HUES64 (cell line): ENCODE data around the gene C16orf96.

Experiments used
- H3K27ac ChIP-seq: 2 replicates; pipeline ENCODE4 v1.7.0; 2013; ENCODE audit warnings: low read depth, low read length, inconsistent platforms
- H3K27me3 ChIP-seq: 2 replicates; pipeline ENCODE4 v1.6.1; 2013; ENCODE audit warnings: mild to moderate bottlenecking, low read length; ENCODE audit not compliant: insufficient read depth
- H3K36me3 ChIP-seq: 2 replicates; pipeline ENCODE4 v1.6.1; 2013; ENCODE audit warnings: mild to moderate bottlenecking, low read length; ENCODE audit not compliant: insufficient read depth
- H3K4me1 ChIP-seq: 2 replicates; pipeline ENCODE4 v1.6.1; 2013; ENCODE audit warnings: mild to moderate bottlenecking, low read length, moderate library complexity; ENCODE audit not compliant: insufficient read depth
- H3K4me3 ChIP-seq: 2 replicates; pipeline ENCODE4 v1.5.1; 2013; ENCODE audit warnings: mild to moderate bottlenecking, low read length, moderate library complexity
- H3K9ac ChIP-seq: 2 replicates; pipeline ENCODE4 v1.6.1; 2013; ENCODE audit warnings: mild to moderate bottlenecking, low read depth, low read length
- H3K9me3 ChIP-seq: 2 replicates; pipeline ENCODE4 v1.6.1; 2013; ENCODE audit warnings: low read depth, low read length; ENCODE audit not compliant: insufficient read depth
- WGBS: fragments of 150-250, 120-280 bp; methylation state at CpG from one replicate; pipeline ENCODE4 v1.1.7; 2013; ENCODE audit warnings: missing lambda C conversion rate; 5-methylcytosine and 5-hydroxymethylcytosine counted together

The C16orf96 gene

GRCh38 chr16:4525634-4526277 lies 30.4 kb upstream of the C16orf96 start:
- no peaks in the 10 kb centered on the region for H3K36me3 ChIP-seq
- WGBS, result 90% methylated on average over 12 of the region's 13 CpGs
- H3K27me3 ChIP-seq, result no peaks in the 10 kb centered on the region
- H3K4me3 ChIP-seq, result no peak overlapping the region
- H3K9me3 ChIP-seq, result no peaks in the 10 kb centered on the region
- H3K4me1 ChIP-seq, result peaks cover 30% of the 10 kb centered on the region
- H3K9ac ChIP-seq, result no peak overlapping the region
- H3K27ac ChIP-seq, result no peak overlapping the region

- H3K36me3 ChIP-seq, result peaks cover 13% of the 10 kb centered on the region; the same call in 1 of the 2 replicates
- 22% methylated on average over 16 of the region's 16 CpGs for WGBS
- 0 out of 2 replicates have a peak overlapping the region, but pooled peaks have one; percentile 3 for H3K4me3 ChIP-seq
- no peaks in the 10 kb centered on the region for H3K27me3 ChIP-seq
- H3K9ac ChIP-seq, result peak overlapping the region; percentile 37
- H3K4me1 ChIP-seq, result peaks cover 15% of the 10 kb centered on the region
- no peaks in the 10 kb centered on the region for H3K9me3 ChIP-seq
- H3K27ac ChIP-seq, result peak overlapping the region; percentile 79
These were observed 26.8 kb upstream of the C16orf96 start for GRCh38 chr16:4529085-4530060.

DNA sequence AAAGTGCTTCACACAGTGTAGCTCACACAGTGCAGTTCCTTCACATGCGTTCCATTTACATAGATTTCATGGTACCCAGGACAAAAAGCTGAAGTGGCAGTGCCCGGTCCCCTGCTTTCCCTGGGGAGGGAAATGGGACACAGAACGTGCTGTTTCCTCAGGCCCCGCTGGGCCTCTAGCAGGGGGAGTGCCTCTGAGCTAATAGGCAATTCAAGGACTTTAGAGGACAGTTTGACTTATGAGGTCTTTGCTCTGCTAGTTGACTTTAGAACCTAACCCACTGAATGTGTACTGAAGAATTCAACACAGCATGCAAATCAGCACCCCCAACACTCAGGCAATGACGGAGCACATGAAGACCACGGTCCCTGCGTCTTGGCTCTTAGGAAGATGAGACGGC lies 24.3 kb upstream of the C16orf96 start:
- H3K4me3 ChIP-seq, result no peak overlapping the region
- peaks cover 13% of the 10 kb centered on the region; the same call in 1 of the 2 replicates for H3K36me3 ChIP-seq
- peaks cover 20% of the 10 kb centered on the region for H3K4me1 ChIP-seq
- H3K27ac ChIP-seq, result no peak overlapping the region
- H3K27me3 ChIP-seq, result no peaks in the 10 kb centered on the region
- no peak overlapping the region for H3K9ac ChIP-seq
- WGBS, result 89% methylated on average over 8 of the region's 8 CpGs
- no peaks in the 10 kb centered on the region for H3K9me3 ChIP-seq

- H3K36me3 ChIP-seq, result peaks cover 13% of the 10 kb centered on the region; the same call in 1 of the 2 replicates
- H3K27ac ChIP-seq, result no peak overlapping the region
- H3K4me1 ChIP-seq, result peaks cover 24% of the 10 kb centered on the region
- H3K9me3 ChIP-seq, result no peaks in the 10 kb centered on the region
- WGBS, result 94% methylated on average over 10 of the region's 10 CpGs
- no peaks in the 10 kb centered on the region for H3K27me3 ChIP-seq
- no peak overlapping the region for H3K9ac ChIP-seq
- no peak overlapping the region for H3K4me3 ChIP-seq
These were observed 23.9 kb upstream of the C16orf96 start for GRCh38 chr16:4532238-4532637.

- no peak overlapping the region for H3K27ac ChIP-seq
- peaks cover 24% of the 10 kb centered on the region for H3K4me1 ChIP-seq
- 92% methylated on average over 6 of the region's 6 CpGs for WGBS
- H3K9ac ChIP-seq, result no peak overlapping the region
- H3K27me3 ChIP-seq, result peaks cover 3% of the 10 kb centered on the region; the same call in 1 of the 2 replicates
- no peak overlapping the region for H3K4me3 ChIP-seq
- no peaks in the 10 kb centered on the region for H3K9me3 ChIP-seq
- H3K36me3 ChIP-seq, result peaks cover 13% of the 10 kb centered on the region; the same call in 1 of the 2 replicates
These were observed 22.6 kb upstream of the C16orf96 start for GRCh38 chr16:4533490-4533889.

DNA sequence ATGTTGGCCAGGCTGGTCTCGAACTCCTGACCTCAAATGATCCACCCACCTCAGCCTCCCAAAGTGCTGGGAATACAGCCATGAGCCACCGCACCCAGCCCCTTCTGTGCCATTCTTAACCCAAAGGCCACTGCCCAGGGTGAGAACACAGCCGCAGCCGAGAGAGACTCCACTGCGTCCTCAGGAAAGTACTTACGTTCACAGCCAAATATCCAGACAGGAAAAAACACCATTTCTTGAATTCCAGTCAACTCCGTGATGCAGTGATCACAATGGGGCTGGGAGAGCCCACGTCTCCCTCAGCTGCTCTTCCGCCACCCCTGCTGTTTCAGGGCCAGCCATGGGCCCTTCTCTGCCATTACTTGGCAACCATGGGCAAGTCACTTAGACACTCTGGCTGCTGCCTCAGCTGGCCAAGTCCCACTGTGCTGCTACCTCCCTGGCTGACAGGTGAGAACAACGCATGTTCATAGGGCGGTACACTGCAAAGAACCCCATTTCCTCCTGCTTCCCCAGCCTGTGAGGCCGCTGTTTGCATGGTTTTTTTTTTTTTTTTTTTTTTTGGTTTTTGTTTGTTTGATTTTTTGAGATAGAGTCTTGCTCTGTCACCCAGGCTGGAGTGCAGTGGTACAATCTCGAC lies 21.9 kb upstream of the C16orf96 start:
- H3K27me3 ChIP-seq, result peaks cover 7% of the 10 kb centered on the region
- WGBS, result 89% methylated on average over 13 of the region's 13 CpGs

GRCh38 chr16:4535627-4536108 lies 20.5 kb upstream of the C16orf96 start:
- 92% methylated on average over 7 of the region's 7 CpGs for WGBS
- H3K4me1 ChIP-seq, result peaks cover 9% of the 10 kb centered on the region; the same call in 1 of the 2 replicates
- no peak overlapping the region for H3K27ac ChIP-seq
- no peak overlapping the region for H3K9ac ChIP-seq
- H3K4me3 ChIP-seq, result no peak overlapping the region
- H3K27me3 ChIP-seq, result peaks cover 16% of the 10 kb centered on the region
- peaks cover 13% of the 10 kb centered on the region; the same call in 1 of the 2 replicates for H3K36me3 ChIP-seq
- H3K9me3 ChIP-seq, result peaks cover 14% of the 10 kb centered on the region; the same call in 1 of the 2 replicates

More for the DNA sequence above, 21.9 kb upstream of the C16orf96 start:
- Histone ChIP-seq H3K27ac (no peak overlapping the region), H3K36me3 (peaks cover 13% of the 10 kb centered on the region; the same call in 1 of the 2 replicates), H3K4me1 (peaks cover 19% of the 10 kb centered on the region), H3K9ac (no peak overlapping the region), H3K9me3 (peaks cover 5% of the 10 kb centered on the region; the same call in 1 of the 2 replicates), H3K4me3 (no peak overlapping the region)

- peaks cover 9% of the 10 kb centered on the region; the same call in 1 of the 2 replicates for H3K4me1 ChIP-seq
- no peak overlapping the region for H3K9ac ChIP-seq
- peaks cover 14% of the 10 kb centered on the region; the same call in 1 of the 2 replicates for H3K9me3 ChIP-seq
- 92% methylated on average over 15 of the region's 15 CpGs for WGBS
- H3K4me3 ChIP-seq, result peak overlapping the region; percentile 90
- H3K36me3 ChIP-seq, result peaks cover 13% of the 10 kb centered on the region; the same call in 1 of the 2 replicates
- H3K27me3 ChIP-seq, result peaks cover 16% of the 10 kb centered on the region
- H3K27ac ChIP-seq, result no peak overlapping the region
These were observed 19.6 kb upstream of the C16orf96 start for GRCh38 chr16:4536391-4537106.

GRCh38 chr16:4537376-4538343 lies 18.5 kb upstream of the C16orf96 start:
- H3K27me3 ChIP-seq, result peaks cover 16% of the 10 kb centered on the region
- peaks cover 14% of the 10 kb centered on the region; the same call in 1 of the 2 replicates for H3K9me3 ChIP-seq
- H3K9ac ChIP-seq, result peak overlapping the region; percentile 79
- H3K27ac ChIP-seq, result peak overlapping the region; percentile 89; the same call in 1 of the 2 replicates
- WGBS, result 6% methylated on average over 75 of the region's 75 CpGs
- peaks cover 6% of the 10 kb centered on the region; the same call in 1 of the 2 replicates for H3K36me3 ChIP-seq
- peaks cover 9% of the 10 kb centered on the region; the same call in 1 of the 2 replicates for H3K4me1 ChIP-seq
- H3K4me3 ChIP-seq, result peak overlapping the region; percentile 90
